Activated CD8-positive, alpha-beta memory T cell treated with anti-CD3 and anti-CD28 coated beads, Interleukin-2, amount 50 U/mL, for 1 hour (primary cell): ENCODE measurements around the gene REEP6.

Source experiments
- DNase-seq: peaks from one replicate; pipeline ENCODE4 v3.0.0-alpha.2; 2020; ENCODE audit errors: extremely low read depth

Gene REEP6

GRCh38 chr19:1491114-1491848 lies at the start of gene REEP6:
REEP6 (plus strand) TSS chr19:1491181; CDS start chr19:1491270, 89 bp downstream.
- no peak for DNase-seq

GRCh38 chr19:1441677-1442438 lies 49.1 kb upstream of the REEP6 start:
- no peak for DNase-seq

GRCh38 chr19:1445185-1445931 lies 45.6 kb upstream of the REEP6 start:
- no peak for DNase-seq

- no peak for DNase-seq
Measured at GRCh38 chr19:1445932-1446712, 44.9 kb upstream of the REEP6 start.

- no peak for DNase-seq
Measured at GRCh38 chr19:1446713-1447481, 44.1 kb upstream of the REEP6 start.

- DNase-seq, result no peak
Measured at GRCh38 chr19:1447504-1447903, 43.5 kb upstream of the REEP6 start.

- DNase-seq, result no peak
Measured at GRCh38 chr19:1447944-1448343, 43.0 kb upstream of the REEP6 start.

GRCh38 chr19:1449467-1450442 lies 41.2 kb upstream of the REEP6 start, which contains the start of gene APC2:
APC2 (plus strand) TSS chr19:1450121; CDS start chr19:1453002, 2,881 bp downstream.
- DNase-seq, result no peak

- no peak for DNase-seq
Measured at GRCh38 chr19:1450735-1451731, 39.9 kb upstream of the REEP6 start.

- DNase-seq, result no peak
Measured at GRCh38 chr19:1451916-1452801, 38.8 kb upstream of the REEP6 start.

- DNase-seq, result no peak
Measured at GRCh38 chr19:1452802-1453524, 38.0 kb upstream of the REEP6 start.

GRCh38 chr19:1453525-1454364 lies 37.2 kb upstream of the REEP6 start:
- DNase-seq, result no peak

- no peak for DNase-seq
Measured at GRCh38 chr19:1455002-1455335, 36.0 kb upstream of the REEP6 start.

- no peak for DNase-seq
Measured at GRCh38 chr19:1455336-1456120, 35.5 kb upstream of the REEP6 start.
